IPS-18c (cell line): Measurements from ENCODE around the gene HTRA1.

Experiments
- H3K4me3 ChIP-seq: 2 replicates; pipeline ENCODE4 v1.7.0; 2013; ENCODE audit warnings: low read depth, mild to moderate bottlenecking, low read length, moderate library complexity; ENCODE audit not compliant: insufficient read depth
- H3K9me3 ChIP-seq: one replicate; pipeline ENCODE4 v1.6.1; 2013; ENCODE audit warnings: mild to moderate bottlenecking, low read length, moderate library complexity; ENCODE audit not compliant: control insufficient read depth, insufficient read depth

Gene HTRA1

DNA sequence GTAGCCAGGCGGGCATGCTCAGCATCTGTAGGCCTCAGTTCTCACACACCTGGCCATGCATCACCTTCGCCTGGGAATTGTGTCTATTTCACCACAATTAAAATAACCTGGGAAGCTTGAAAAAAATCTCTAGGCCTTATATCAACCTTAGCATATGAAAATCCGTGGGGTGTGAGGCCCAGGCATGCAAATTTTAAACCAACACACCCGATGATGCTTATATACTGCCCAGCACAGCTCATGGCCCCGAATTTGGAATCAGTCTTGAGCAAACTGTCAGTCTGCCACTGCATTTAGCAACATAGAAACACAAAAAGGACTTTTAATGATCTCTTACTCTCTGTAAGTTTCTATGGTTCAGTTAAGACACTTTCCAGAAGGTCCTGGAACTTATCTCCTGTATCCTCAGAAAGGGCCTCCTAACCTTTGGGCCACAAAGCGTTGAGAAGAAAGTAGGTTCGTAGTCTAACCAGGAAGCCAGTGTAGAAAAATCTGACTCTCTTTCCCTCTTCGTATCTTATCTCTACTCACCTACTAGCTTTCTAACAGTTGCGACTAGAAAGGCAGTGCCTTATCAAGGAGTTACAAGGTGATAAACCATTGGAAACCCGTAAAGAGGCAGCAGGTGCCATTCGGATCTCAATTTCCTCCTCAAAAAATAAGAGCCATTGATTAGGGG lies 87.2 kb downstream of the HTRA1 start:
- Histone ChIP-seq H3K9me3 (no peaks in the 10 kb centered on the region), H3K4me3 (no peak overlapping the region)

DNA sequence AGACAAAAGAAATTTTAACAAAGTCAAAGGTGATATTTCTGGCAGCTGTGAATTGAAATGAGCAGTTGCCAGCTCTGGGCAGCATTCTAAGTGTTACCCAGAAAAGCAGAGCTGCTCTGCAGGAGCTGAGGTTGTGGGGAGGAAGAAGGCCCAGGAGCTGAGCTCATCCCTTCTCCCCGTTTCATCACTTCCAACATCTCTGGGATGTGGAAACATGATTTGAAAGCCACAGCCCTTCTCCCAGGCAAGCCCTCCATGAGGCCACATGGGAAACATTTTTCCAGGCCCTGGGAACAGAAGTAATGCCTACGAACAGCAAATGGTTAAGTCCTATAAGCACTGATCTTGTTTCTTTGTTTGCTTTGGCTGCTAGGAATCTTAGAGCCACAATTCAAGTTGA lies 88.3 kb downstream of the HTRA1 start:
- no peak overlapping the region for H3K4me3 ChIP-seq
- no peaks in the 10 kb centered on the region for H3K9me3 ChIP-seq

DNA sequence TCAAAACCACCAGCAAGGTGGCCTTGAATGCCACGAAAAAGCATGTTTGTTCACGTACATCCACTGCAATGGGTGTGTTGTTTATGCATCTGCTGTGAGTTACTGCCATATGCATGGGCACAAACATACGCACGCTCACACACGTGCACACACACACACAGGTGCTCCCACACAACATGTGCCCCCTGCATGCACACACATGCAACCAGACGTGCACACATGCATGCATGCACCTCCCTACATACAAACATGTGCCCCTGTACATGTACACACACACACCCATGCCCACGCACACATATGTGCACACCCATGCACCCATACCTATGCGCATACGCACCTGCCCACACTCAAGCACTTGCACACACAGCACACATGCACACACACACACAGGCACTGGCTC lies 89.1 kb downstream of the HTRA1 start:
- no peak overlapping the region for H3K4me3 ChIP-seq
- peaks cover under 1% of the 10 kb centered on the region for H3K9me3 ChIP-seq

DNA sequence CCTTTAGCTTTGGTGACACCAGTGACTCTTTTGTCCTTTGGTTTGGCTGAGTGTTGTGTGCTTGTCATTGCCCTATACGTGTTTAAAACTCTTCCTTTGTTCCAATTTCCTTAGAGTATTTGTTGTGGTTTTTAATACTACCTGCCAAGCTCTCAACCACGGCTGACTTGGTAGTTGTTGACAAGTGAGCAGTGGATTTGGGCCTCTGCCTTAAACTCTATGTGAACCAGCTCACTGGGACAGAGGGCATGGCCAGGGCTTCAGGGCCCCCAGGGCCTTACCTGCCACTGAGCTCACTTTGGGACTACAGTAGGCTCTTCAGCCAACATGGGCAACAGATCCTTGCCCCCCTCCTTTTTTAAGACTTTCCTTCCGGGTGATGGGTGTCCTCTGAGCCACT lies 89.6 kb downstream of the HTRA1 start:
- H3K4me3 ChIP-seq: no peak overlapping the region
- H3K9me3 ChIP-seq: peaks cover 2% of the 10 kb centered on the region

DNA sequence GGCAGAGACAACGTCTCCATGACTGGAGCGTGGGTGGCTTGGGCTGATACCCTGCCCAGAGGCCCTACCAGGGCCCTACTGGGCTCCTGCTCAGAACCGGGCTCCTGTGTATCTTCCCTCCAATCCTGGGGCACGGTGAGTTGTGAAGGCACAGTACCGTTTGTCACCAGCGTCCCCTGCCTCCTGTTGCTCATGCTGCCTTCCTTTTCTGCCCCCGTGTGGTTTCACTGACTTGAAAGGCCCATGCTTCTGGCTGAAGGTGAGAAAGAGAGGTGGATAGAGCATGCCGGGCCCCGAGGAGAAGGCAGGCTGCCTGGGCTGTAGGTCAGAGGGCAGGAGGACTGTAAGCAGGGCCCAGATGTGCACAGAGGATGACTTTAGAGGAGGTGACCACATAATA lies 90.1 kb downstream of the HTRA1 start:
- H3K9me3 ChIP-seq: peaks cover 2% of the 10 kb centered on the region
- H3K4me3 ChIP-seq: no peak overlapping the region

DNA sequence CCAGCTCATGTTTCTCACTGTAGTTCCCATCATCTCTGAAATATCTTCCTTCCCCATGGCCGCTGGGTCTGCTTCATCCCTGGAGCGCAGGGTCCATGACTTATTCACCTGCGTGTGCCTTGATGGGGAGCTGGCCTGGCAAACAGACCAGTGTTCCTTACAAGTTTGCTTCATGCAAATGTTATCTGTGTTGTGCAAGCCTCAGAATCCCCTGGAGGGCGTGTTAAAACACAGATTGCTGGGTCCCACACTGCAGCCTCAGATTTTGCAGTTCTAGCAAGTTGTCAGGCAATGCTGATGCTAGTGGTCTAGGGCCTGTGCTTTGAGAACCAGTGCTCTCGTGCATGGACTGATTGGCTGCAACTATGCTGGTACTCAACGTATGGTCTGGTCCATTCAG lies 92.0 kb downstream of the HTRA1 start:
- no peak overlapping the region for H3K4me3 ChIP-seq
- peaks cover 2% of the 10 kb centered on the region for H3K9me3 ChIP-seq

DNA sequence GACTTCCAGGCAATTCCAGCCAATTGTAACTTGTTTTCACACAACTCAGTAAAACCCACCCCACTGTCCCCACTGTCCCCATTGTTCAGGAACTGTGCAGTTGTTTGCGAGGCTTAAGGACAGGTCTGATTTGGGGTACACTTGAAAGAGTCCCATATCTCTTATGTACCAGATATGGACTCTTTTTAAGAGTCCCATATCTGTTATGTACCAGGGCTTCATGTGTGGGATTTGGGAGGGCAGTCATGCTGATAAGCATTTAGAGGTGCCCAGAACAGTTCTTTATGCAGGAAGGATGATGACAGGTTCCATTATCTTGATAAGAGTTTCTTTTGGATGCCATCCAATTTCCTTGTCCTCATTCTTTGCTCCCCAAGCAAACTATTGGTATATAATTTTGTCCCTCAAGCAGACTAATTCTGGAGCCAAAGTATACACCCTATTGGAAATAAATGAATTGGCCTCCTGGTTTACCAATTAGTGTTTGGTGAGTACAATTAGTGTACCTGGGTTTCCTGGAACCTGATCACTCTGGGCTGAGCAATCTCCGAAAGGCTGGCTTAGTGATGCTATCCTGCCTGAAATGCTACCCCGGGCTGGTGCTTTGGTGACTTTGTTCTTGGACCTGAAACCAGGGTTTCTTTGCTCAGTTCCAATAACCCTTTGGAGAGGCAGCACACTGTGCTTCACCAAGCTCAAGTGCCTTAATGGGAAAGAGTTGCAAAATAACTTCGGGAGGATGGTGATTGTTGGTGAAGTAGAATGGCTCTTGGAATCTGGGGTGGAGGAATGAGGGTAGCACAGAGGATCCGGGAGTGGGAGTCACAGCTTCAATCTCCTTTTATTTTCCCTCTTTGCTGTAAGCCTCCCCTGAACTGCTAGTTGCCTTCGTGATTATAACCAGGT lies 93.0 kb downstream of the HTRA1 start:
- no peak overlapping the region for H3K4me3 ChIP-seq
- peaks cover 2% of the 10 kb centered on the region for H3K9me3 ChIP-seq

DNA sequence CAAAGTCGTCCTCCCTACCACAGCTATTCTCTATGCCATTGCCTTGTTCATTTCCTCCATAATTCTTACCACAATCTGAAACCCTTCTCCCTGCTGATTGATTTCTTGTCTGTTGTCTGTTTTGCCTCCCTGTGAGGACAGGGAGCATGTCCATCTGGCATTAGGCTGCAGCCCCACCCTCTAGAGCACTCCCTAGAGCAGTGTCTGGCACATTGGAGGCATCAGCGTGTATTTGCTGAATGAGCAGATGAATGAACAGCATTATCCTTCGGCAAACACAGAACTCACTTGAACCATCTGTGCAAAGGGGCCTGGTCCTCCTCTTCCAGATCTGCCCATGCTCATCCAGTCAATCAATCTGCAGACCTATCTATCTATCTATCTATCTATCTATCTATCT lies 94.1 kb downstream of the HTRA1 start:
- peaks cover 2% of the 10 kb centered on the region for H3K9me3 ChIP-seq
- no peak overlapping the region for H3K4me3 ChIP-seq

DNA sequence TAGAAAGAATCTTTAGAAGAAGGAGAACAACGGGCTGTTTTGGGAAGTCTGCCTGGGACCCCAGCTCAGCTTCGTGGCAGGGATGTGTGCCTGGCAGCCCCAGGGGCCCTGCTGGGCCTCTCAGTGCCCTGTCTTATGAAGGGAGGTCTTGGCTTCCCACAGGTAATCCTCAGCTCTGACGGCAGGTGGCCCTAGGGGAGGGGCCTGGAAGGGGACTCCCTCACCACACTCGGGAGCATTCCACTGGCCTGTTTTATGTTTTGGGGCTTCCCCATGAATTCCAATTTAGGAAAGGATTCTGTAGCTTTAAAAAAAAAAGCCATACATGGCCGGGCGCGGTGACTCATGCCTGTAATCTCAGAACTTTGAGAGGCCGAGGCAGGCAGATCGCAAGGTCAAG lies 96.2 kb downstream of the HTRA1 start:
- Histone ChIP-seq H3K4me3 (no peak overlapping the region), H3K9me3 (peaks cover 2% of the 10 kb centered on the region)

DNA sequence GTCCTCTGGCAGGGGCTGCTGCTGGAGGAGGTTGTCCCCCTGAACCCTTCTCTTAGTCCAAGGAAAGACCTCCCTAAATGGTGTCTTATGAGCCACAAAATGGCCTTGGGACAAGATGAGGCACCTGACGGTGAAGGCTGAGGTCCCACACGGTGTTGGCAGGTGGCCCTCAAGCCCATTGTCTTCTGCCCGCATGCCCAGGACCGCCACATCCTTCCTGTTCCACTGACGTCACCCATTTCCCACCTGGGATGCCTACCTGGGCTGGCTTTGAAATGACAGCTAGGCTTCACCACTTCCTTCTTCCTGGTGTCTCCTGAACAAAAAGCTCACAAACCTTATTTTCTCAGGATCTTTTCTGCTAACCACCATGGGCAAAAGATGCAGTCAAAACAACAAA lies 97.1 kb downstream of the HTRA1 start:
- no peak overlapping the region for H3K4me3 ChIP-seq
- peaks cover 2% of the 10 kb centered on the region for H3K9me3 ChIP-seq

DNA sequence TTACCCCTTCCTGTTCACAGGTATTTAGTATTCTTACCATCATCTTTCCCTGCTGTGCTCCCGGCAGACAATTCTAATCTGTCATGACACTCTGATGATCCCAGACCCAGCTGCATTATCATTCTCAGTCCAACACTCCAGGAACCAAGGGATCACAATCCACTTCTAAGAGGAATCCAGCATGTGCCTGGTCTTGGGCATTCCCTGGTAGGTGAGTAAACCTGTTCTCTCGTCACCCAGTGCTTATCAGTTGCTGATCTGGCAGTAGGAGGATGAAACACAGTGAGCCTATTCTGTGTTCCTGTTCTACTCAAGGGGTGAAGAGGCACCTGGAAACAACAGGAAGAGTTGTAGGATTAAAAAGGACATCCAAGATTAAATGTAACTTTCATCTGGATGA lies 97.9 kb downstream of the HTRA1 start:
- H3K4me3 ChIP-seq: no peak overlapping the region
- H3K9me3 ChIP-seq: peaks cover 2% of the 10 kb centered on the region

DNA sequence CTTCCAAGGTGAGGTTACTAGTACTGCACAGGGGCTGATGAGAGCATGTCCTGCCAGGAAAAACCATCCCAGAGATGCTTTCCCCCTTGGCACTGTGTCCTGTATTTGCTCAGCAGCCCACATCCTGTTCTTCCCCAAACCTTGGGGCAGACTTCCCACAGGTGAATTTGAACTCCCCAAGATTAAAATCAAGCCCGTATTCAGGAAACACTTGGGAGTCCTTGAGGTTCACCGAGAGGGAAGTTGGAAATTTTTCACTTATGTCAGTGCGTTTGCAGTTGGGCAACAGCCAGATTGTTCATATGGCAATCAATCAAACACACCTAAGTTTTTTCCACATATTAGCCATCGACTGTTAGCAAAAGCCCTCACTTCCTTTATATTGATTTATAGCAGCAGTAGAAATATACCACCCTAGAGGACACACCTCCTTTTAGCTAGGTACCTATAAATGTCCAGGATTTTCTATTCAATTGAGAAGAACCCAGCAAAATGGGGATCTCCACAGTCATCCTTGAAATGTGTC lies 99.0 kb downstream of the HTRA1 start, which contains the start of gene DMBT1:
Gene DMBT1 (plus strand): TSS at position 476 of the 526 bp plus-strand sequence. CDS start 17 bp downstream, at position 493.
- H3K4me3 ChIP-seq: no peak within 1 kb of the TSS
- peaks cover 2% of the 10 kb centered on the region for H3K9me3 ChIP-seq

DNA sequence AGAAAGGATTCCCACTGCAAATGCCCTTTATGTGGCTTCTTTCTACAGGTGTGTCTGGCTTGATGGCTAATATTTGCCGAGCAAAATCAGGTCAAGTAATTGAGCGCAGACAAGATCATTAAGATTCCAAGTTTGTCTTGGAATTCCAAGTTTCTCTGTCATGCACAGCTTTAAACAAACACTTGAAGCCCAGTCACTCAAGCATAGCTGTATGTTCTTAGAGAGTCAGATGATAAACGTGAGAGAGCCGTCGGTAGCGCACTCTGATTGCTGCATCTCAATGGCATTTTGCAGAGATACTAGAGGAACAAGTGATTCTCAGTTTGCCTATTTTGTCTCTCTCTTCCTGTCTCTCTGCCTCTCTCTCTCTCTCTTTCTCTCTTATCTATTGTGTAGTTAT lies 99.9 kb downstream of the HTRA1 start:
- no peaks in the 10 kb centered on the region for H3K9me3 ChIP-seq

DNA sequence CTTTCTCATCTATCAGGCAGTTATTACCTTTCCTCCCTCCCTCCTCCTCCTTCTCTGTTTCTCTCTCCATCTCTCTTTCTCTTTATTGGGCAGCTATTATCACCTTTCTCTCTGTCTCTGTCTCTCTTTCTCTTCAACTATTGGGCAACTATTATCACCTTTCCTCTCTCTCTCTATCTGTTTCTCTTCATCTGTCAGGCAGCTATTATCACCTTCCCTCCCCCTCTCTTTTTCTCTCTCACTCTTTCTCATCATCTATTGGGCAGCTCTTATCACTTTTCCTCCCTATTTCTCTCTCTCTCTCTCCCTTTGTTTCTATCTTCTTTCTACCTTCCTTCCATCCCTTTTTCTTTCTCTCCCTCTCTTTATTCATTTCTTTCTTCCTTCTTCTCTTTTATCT lies 100.4 kb downstream of the HTRA1 start:
- Histone ChIP-seq H3K9me3 (no peaks in the 10 kb centered on the region), H3K4me3 (no peak overlapping the region)

More for the DNA sequence above, 99.9 kb downstream of the HTRA1 start:
- H3K4me3 ChIP-seq: no peak overlapping the region
